Renal cortex interstitium (tissue), 11 donors: ENCODE measurements around the gene FNDC3B. TPM values are rescaled to one million over a fixed set of nuclear protein-coding genes. Genes with fewer than 3 reads are reported as not detected.
"Not testable (repeated sequence)": the region's sequence is repeated elsewhere in the genome, so short reads cannot be mapped to it uniquely, and the experiment has no call there.

Source experiments
- DNase-seq, 11 donors: peaks; one replicate each; pipeline ENCODE4 v3.0.0-alpha.2; 2013; ENCODE audit warnings: low read depth in 9 of 11, low spot score in 4 of 11; ENCODE audit errors: extremely low read depth in 1 of 11
- polyA plus RNA-seq, 3 donors: library from polyadenylated mRNA; unstranded; fragments of 120-200 nt; gene quantifications; one replicate each; pipeline ENCODE4 v1.2.1, GENCODE V29; 2013; ENCODE audit not compliant: insufficient read length in 3 of 3

FNDC3B gene
- polyA plus RNA-seq, 3 donors = 55.0 to 61.0 (median 59.9) TPM

DNA sequence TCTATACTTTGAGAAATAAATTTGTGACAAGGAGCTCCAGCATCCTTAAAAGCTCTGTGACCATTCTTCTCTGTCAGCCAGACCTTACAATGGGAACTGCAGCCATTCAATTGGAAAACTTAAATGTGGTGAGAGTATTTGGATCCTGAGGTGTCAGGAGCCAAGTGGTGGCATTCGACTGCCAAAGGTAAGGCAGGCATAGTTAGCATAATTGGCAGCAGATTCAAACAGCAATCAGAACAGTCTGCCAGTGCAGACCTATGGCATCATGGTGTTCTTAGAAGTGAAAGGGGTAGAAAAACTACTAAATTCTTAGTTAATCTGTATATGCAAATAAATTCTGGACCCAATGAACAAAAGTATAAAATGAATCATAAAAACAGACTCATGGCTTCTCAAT lies 18.2 kb upstream of the FNDC3B start:
- DNase-seq = no peak

DNA sequence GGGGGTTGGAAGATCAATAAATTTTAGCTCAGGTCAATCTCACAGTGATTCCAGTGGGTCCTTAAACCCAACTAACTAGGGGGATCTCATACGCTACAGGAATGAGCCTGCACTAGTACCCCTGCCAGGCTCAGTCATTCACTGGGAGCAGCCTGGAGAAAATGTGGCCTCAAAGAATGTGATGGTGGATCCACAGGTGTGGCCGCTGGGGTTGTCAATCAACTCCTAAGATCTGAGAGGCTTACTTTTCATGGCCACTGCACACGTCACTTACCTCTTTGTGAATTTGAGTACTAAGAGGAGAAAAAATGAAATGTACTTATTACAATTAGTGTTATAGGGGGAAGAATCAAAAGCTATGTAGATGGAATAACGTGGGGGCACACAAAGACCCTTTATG lies 17.5 kb upstream of the FNDC3B start:
- no peak for DNase-seq

DNA sequence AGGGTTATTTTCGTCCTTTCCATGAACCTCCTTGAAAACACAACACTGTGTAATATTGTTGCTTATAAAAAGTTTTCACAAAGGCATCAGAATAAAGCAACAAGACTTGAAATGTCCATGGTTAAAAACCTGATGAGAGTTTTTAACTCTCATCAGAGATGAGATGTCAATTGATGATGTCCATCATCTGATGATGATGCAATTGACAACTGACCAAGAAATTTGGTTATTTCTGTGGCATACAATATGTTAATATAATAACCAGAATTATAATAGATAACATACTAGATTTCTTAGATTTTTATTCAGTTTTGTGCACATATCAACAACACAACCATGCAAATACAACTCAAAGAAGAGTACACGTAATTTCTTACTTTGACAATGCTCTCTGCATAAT lies 15.5 kb upstream of the FNDC3B start:
- no peak for DNase-seq

DNA sequence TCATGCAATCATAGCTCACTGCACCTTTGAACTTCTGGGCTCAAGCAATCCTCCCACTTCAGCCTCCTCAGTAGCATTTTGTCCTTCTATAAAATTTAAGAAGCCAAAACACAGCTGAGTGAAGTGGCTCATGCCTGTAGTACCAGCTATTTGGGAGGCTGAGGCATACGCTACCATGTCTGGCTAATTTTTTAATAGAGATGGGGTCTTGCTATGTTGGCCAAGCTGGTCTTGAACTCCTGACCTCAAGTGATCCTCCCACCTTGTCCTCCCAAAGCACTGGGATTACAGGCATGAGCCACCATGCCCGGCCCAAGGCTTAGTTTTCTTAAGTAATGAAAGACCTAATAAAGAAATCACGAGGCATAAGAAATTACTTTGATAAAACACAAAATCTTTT lies 14.7 kb upstream of the FNDC3B start:
- DNase-seq = no peak

DNA sequence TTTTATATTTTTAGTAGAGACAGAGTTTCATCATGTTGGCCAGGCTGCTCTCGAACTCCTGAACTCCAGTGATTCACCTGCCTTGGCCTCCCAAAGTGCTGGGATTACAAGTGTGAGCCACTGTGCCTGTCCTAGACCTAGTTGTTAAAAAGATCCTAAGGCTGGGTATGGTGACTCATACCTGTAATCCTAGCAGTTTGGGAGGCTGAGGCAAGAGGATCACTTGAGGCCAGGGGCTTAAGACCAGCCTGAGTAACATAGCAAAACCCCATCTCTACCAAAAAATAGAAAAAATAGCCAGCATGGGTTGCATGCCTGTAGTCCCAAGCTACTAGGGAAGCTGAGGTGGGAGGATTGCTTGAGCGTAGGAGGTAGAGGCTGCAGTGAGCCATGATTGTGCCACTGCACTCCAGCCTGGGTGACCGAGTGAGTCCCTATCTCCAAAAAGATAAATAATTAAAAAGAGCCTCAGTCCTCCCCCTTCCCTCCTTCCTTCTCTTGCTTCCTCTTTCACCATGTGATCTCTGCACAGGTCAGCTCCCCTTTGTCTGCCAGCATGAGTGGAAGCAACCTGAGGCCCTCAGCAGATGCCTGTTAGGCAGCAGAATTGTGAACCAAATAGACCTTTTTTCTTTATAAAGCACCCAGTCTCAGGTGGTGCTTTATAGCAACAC lies 9.8 kb upstream of the FNDC3B start:
- DNase-seq = no peak

DNA sequence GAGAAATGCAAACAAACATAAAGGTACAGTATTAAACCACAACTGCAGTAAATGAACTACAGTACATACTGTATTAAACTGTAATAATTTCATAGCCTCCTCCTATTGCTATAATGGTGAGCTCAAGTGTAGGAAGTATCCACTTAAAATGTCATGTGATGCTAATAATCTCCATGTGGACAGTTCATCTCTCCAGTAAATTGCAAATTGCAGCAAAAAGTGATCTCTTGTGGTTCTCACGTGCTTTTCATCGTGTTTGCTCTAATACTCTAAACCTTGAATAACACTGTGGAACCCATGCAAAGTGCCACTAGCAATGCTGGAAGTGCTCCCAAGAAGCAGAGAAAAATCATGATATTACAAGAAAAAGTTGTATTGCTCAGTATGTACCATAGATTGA lies 9.2 kb upstream of the FNDC3B start:
- no peak for DNase-seq

DNA sequence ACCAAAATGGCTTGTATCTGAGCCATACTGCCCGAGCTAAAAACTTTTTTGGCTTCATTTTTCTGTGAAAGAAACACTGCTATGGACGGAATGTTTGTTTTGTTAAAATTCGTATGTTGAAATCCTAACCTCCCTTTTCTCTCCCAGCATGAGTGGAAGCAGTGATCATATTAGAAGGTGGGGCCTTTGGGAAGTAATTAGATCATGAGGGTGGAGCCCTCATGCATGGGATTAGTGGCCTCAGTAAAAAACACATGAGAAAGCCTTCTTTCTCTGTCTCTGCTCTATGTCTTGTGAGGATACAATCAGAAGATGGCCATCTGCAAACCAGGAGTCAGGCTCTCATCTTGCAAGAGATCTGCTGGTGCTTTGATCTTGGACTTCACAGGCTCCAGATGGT lies 7.4 kb upstream of the FNDC3B start:
- no peak for DNase-seq

DNA sequence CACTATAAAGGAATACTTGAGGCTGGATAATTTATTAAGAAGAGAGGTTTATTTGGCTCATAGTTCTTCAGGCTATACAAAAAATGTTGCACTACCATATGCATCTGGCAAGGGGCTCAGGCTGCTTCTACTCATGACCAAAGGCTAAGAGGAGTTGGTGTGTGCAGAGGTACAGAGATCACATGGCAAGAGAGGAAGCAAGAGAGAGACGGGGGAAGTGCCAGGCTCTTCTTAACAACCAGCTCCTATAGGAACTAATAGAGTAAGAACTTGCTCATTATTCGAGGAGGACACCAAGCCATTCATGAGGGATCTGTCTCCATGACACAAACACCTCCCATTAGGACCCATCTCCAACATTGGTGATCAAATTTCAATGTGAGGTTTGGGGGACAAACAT lies 6.0 kb upstream of the FNDC3B start:
- no peak for DNase-seq

DNA sequence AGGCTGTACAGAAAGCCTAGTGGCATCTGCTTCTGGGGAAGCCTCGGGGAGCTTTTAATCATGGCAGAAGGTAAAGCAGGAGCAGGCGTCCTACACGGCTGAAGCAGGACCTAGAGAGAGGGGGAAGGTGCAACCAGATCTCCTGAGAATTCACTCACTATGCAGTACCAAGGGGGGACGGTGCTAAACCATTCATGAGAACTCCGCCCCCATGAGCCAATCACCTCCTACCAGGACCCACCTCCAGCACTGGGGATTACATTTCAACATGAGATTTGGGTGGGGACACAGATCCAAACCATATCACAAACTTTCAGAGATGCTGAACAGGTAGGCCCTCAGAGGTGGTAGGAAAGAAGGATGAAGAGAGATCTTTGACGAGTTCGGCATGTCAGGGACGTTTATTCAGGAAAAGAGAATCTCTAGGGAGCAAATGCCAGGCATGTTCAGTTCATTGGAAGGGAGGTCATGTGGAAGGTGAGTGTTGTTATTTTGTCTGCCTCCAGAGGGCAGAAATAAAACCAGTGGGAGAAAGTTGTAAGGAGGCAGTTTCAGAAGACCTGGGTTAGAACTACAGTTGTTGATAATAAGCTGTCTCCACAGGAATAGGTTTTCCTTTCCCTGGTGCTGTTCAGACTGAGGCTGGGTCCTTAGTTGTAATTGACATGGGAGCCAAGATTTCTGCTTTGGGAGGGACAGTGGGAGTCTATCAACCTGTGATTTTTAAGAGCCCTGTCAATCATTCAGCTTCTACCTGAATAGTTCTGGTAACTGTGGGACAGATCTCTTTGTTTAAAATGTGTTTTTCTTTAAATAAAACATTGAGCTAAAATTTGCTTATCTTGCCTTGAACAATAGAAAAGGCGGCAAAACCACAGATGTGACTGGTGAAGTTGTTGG lies 4.3 kb upstream of the FNDC3B start:
- no peak for DNase-seq

DNA sequence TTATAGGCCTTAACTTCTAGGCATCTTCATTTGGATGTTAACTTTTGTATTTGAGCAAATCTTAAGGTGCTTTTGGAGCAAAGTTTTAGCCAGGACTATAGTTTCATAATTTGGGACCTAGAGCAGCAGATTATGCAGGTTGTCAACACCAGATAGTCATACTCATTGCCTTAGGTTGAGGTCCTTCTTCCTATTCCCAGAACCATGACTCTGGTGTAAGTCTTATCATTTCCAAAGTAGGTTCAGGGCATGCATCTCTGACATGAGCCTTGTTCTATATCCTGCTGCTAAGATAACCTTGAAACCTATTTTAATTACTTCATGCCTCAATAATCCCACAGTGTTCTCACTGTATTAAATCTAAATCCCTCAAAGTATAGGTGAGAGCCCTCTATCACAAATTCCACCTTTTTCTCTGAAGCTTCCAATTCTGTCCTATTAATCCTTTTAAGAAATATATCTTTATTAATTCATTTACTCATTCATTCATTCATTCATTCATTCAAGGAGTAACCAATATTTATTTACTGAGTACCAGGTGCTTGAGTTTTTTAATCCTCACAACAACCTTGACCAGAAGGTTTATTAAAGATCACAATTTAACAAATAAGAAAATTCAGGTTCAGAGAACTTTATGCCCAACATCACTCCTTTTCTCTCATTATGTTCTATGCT lies 2.7 kb upstream of the FNDC3B start:
- no peak for DNase-seq

DNA sequence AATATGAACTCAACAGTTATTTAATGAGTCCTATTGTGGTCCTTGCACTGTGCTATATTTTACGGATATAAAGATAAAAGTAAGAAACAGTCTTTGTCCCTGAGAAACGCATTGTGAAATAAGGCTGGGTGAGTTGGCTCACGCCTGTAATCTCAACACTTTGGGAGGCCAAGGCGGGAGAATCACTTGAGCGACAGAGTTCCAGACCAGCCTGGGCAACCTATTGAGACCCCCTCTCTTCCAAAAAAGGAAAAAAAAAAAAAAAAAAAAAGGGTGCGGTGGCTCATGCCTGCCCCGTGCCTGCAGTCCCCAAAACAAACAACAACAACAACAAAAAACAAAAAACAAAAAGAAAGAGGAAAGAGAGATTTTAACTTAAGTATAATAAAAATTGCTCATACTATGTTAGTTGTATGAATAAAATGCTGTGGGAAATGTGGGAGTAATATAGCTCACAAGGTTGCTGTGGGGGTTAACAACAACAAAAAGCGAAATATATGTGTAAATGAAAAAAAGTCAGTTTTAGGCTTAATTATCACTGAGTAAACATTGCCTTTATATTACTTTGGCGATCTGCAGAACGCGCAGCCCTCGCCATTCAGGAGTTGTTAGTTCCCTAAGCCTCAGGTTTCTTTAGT lies 461 bp upstream of the FNDC3B start:
- no peak for DNase-seq

DNA sequence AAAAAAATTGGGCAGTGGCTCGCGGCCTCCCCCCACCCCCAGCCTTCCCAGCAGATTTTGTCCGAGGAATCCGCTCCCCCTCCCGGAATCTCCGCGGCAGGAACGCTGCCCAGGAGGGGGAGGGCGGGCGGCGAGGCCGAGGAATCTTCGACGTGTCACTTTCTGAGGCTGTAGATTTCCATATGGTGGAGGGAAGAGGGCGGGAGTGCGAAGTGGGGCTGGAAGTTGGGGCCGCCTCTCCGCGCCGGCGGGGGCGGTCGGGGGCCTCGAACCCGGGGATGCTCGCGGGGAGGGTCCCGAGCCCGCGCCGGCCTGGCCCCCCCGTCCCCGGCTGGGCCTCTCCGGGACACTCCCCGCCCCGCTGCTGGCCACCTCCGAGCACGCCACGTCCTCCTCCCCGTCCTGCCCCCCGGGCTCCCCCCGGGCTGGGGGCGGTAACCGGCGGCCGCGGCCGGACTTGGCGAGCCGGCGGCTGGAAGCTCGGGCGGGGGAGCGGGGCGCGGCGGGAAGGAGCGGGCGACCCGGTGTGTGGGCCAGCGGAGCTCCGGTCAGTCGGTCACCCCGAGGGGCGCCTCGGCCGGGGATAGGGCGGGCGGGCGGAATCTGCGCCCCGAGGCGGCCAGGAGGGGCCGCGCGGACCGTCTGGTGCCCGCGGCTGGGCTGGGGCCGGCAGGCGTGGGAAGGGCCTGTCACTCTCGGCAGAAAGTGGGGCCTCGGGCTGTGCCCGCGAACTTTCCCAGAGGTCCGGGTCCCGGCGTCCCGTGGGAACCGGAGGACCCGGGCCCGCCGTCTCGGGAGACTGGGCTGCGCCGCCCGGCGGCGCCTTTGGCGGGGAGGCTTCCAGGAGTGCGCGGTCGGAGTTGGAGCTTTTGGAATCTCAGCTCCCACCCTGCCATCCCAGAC lies 951 bp downstream of the FNDC3B start:
- peak in 10 of 11 donors; percentile 69 to 81 (median 78) for DNase-seq

DNA sequence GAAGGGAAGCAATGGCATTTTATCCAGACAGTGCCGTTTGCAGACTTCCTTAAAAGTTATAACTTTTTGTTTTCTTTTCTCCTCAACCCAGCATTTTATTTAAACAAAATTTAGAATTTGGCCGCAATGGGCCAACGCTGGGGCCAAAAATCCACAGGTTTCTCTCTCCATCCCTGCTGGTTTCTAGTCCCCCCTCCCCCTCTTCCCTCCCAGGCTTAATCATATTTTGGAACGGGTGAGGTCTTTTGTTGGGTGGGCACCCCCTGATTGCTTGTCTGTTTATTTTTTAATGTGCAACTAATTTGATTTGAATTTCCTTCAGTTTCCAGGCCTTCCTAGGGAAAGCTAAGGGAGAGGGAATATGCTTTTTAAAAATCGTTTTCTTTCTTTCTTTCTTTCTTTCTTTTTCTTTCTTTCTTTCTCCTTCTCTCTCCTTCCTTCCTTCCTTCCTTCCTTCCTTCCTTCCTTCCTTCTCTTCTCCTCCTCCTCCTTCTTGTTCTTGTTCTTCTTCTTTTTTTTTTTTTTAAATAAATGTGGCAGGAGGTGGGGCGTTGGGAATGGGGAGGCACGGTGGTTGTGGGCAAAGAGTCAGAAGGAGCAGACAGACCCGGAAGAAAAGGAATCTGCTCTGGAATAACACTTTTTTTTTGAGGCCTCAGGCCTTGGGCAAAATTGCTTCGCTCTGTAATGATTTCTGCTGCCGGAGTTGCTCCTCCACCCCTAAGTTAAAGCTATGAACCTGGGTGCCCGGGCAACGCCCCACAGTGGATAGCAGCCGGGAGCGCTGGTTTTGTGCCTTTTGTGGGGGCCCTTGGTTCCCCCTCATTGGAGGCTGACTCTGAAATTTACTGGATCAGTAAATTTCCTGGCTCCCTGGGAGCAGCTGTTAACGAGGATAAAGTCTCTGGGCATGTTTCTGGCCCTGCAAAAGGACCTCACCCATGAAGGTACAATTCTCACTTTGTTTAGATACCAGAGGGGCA lies 1.9 kb downstream of the FNDC3B start:
- peak in 2 of 11 donors; percentile 21 to 25 for DNase-seq

DNA sequence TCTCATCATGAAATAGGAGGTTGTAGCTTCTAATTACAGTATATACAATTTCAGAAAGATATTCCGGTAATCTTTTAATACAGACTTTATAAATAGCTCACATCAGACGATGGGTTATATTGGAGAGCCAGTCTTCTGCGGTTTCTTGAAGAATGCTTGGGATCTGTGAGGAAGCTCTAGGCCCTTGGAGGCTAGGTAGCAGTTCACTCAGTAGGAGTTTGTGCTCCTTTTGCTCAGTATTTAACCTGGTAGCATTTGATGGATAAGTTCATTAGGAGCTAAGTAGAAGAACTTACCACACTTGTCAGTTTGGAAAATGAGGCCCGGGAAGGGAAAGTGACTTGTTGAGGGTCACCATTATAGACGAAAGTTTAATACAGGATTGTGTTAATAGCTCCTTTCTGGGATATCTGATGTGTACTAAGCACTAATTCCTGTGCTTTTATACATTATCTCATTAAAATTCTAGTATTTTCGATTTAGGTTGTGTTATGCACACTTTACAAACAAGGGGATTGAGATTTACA lies 2.8 kb downstream of the FNDC3B start:
- DNase-seq = no peak

DNA sequence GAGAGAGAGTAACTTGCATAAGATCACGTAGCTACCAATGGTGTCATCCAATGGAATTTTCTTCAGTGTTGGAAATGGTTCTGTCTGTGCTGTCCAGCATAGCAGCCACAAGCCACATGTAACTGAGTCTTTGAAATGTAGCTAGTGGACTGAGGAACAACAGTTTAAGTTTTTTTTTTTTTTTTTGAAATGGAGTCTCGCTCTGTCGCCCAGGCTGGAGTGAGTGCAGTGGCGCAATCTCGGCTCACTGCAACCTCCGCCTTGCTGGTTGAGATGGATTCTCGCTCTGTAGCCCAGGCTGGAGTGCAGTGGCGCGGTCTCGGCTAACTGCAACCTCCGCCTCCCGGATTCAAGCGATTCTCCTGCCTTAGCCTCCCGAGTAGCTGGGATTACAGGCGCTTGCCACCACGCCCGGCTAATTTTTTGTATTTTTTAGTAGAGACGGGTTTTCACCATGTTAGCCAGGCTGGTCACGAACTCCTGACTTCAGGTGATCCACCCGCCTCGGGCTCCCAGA lies 3.3 kb downstream of the FNDC3B start:
- DNase-seq = not testable (repeated sequence)

DNA sequence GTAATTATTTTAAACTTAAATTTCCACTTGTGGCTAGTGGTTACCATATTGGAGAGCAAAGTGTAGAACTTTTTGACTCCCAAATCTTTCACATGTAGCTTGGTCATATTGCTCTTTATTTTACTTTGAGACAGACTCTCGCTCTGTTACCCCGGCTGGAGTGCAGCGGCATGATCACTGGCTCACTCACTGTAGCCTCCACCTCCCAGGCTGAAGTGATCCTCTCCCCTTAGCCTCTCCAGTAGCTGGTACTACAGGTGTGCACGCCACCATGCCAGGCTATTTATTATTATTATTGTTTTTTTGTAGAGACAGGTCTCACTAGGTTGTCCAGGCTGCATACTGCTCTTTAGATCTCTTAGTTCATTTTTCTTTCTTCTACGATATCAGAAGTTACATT lies 3.9 kb downstream of the FNDC3B start:
- no peak for DNase-seq

DNA sequence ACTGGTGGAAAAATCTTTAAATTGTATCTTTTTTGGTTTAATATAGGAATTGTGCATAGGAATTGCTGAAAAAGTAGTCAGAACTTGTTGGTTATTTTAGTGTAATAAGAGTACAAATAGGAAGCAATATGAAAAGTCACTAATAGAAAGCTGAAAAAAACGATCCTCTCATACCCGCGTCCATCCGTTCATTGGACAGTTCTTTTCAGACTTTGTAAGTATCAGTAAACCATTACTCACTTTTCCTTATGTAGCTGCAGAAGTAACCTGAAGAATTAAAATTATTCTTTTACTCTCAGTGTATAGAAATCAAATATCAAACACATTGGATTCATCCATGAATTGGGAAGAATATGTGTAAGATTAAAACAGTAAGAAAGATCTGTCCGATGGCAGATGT lies 4.4 kb downstream of the FNDC3B start:
- DNase-seq = no peak
